ENCODE data around the gene FBXO17.

The FBXO17 gene

DNA sequence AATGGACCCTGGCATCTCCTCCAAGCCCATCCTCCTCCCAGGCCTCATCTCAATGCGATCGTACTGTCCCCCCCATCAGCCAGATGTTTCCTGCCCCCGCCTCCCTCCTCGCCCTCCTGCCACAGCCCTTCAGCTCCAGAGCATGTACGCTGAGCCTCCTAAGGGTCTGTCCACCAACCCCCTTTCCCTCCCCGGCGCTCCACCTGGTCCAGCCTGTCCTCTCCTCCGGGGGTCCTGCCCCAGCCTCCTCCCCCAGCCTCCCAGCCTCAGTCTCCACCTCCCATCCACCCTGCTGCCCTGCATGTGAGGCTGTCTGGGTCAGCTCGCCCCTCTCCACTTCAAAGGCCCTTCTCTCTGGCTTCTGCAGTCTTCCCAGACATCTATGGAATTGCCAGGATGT, 80.6 kb downstream of the FBXO17 start:
- no peak for DNase-seq (ENCODE audit: low read depth in 2 of 2, low spot score in 1 of 2)

DNA sequence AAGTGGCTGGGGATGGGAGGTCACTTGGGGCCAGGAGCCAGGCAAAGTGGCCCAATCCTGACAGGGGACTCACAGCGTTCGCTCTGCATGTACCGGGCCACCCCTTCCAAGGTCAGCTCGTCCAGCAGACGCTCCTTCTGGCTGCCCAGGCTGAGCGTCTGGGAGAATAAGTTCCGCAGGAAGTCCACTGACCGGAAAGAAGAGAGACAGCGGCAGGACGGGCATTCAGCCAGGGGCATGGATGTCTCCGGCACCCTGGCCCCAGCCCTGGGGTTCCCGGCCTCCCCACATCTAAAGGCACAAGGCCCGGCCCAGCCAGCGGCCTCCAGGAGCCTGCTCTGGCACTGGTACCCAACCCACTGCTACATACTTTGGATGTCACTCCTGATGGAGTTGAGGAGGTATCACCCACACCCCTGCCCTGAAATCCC, 82.2 kb downstream of the FBXO17 start:
- DNase-seq (ENCODE audit: low read depth in 2 of 2, low spot score in 1 of 2), result no peak

GRCh38 chr19:38892841-38893240, 82.7 kb downstream of the FBXO17 start:
- no peak for DNase-seq (ENCODE audit: low read depth in 2 of 2, low spot score in 1 of 2)

- no peak for DNase-seq (ENCODE audit: low read depth in 2 of 2, low spot score in 1 of 2)
Observed at GRCh38 chr19:38891771-38892170, 83.8 kb downstream of the FBXO17 start.
